Tibial nerve (tissue), 4 donors: ENCODE data around the gene CELSR1. TPM values are rescaled to one million over a fixed set of nuclear protein-coding genes. Genes with fewer than 3 reads are reported as not detected.

Experiments used
- DNase-seq, 2 donors: peaks; one replicate each; pipeline ENCODE4 v3.0.0-alpha.2; 2019; ENCODE audit warnings: low spot score in 2 of 2
- H3K27ac ChIP-seq, 4 donors: fragments of 200-600 bp; sonication (generic) in 3 of 4; one replicate each; pipeline ENCODE4 v1.5.1; 2017 to 2019; ENCODE audit warnings: mild to moderate bottlenecking in 1 of 4
- H3K27me3 ChIP-seq, 2 donors: fragments of 200-600 bp; sonication (generic) in 1 of 2; one replicate each; pipeline versions ENCODE4 v1.5.1 to v1.6.0; 2017 to 2019
- H3K36me3 ChIP-seq, 3 donors: fragments of 200-600 bp; sonication (generic); one replicate each; pipeline ENCODE4 v1.5.1; 2018 to 2019
- H3K4me1 ChIP-seq, 4 donors: fragments of 200-600 bp; sonication (generic) in 3 of 4; one replicate each; pipeline ENCODE4 v1.5.1; 2017 to 2019
- H3K4me3 ChIP-seq, 4 donors: fragments of 200-600 bp; sonication (generic) in 3 of 4; one replicate each; pipeline ENCODE4 v1.5.1; 2017 to 2019; ENCODE audit warnings: mild to moderate bottlenecking in 1 of 4, moderate library complexity in 1 of 4
- H3K9me3 ChIP-seq, 4 donors: fragments of 200-600 bp; sonication (generic) in 3 of 4; one replicate each; pipeline ENCODE4 v1.5.1; 2017 to 2019
- EP300 ChIP-seq, 2 donors: sonication (generic); formaldehyde crosslinking; IDR thresholded peaks; one replicate each; pipeline ENCODE4 v1.6.1; 2017; ENCODE audit warnings: antibody characterized with exemption in 2 of 2, mild to moderate bottlenecking in 1 of 2
- POLR2A ChIP-seq, 2 donors: fragments of 450-650 bp; IDR thresholded peaks; one replicate each; pipeline ENCODE4 v1.6.1; 2017; ENCODE audit warnings: antibody characterized with exemption in 2 of 2, mild to moderate bottlenecking in 2 of 2, moderate library complexity in 2 of 2
- WGBS, 2 donors: methylation state at CpG; one replicate each; pipeline ENCODE4 v1.1.5; 2018; 5-methylcytosine and 5-hydroxymethylcytosine counted together
- total RNA-seq, 4 donors: library from RNA; depleted of rRNA; stranded (reverse); fragments of >200 nt; gene quantifications; one replicate each; pipeline ENCODE4 v1.1.0, GENCODE V29; 2016
- TF ChIP-seq, protein P1 (sequence below), 5 experiments: fragments of 200-600 bp in 3 of 5; fragments of 450-650 bp in 2 of 5; sonication (generic) in 3 of 5; IDR thresholded peaks; one replicate each; pipeline ENCODE4 v1.5.1; 2016 to 2019; ENCODE audit warnings: antibody characterized with exemption in 5 of 5, mild to moderate bottlenecking in 3 of 5, moderate library complexity in 2 of 5

CELSR1 gene
- total RNA-seq, 4 donors from 2014 or later = 1.0 to 5.9 (median 2.6) TPM

DNA sequence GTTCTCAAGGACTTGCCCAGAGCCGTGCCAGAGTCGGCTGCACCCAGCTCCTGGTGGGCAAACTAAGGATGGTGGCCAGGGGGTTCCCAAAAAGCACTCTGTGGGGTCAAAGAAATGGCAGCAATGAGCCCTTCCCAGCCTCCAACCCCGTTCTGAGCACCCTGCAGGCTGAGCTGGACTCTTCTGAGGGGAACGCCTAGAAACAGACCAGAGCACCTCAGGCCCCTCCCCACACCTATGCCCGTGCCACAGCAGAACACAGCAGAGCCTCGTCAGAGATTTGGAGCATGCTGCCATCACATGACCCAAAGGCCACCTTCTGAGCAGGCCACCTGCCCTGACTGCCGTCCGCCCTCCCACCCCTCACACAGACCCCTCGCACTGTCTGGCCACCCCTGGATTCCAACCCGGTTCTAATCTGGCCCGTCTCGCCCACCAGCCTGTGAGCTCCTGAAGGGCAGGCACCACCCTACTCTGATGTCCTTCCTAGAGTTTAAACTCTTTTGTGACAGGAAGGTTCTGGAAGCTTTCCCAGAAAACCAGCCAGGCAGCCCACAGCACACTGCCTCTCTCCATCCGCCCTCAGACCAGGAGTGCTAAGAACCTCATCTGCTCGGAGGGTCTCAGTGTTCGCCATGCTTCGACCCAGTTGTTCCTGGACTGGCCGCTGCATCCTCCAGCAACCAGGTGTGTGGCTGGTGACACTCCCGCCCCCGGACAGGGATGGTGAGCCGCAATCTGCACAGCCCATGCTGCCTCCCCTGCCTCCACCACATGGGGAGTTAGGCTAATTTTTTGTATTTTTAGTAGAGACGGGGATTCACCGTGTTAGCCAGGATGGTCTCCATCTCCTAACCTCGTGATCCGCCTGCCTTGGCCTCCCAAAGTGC, 97.6 kb downstream of the CELSR1 start:
- TF ChIP-seq EP300 (IDR thresholded peaks at IDR 0.05) (no peak), POLR2A (IDR thresholded peaks at IDR 0.05) (no peak)
- TF ChIP-seq, protein P1, sequence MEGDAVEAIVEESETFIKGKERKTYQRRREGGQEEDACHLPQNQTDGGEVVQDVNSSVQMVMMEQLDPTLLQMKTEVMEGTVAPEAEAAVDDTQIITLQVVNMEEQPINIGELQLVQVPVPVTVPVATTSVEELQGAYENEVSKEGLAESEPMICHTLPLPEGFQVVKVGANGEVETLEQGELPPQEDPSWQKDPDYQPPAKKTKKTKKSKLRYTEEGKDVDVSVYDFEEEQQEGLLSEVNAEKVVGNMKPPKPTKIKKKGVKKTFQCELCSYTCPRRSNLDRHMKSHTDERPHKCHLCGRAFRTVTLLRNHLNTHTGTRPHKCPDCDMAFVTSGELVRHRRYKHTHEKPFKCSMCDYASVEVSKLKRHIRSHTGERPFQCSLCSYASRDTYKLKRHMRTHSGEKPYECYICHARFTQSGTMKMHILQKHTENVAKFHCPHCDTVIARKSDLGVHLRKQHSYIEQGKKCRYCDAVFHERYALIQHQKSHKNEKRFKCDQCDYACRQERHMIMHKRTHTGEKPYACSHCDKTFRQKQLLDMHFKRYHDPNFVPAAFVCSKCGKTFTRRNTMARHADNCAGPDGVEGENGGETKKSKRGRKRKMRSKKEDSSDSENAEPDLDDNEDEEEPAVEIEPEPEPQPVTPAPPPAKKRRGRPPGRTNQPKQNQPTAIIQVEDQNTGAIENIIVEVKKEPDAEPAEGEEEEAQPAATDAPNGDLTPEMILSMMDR (IDR thresholded peaks at IDR 0.05) = no peak
- WGBS, 2 donors = 86 to 90% methylated on average over 19 to 22 of the region's 24 CpGs
- H3K27ac ChIP-seq = no peak overlapping the region
- no peaks in the 10 kb centered on the region for H3K36me3 ChIP-seq
- H3K9me3 ChIP-seq = no peaks in the 10 kb centered on the region
- no peak for DNase-seq
- no peak overlapping the region for H3K4me3 ChIP-seq
- H3K27me3 ChIP-seq = no peaks in the 10 kb centered on the region
- H3K4me1 ChIP-seq = no peaks in the 10 kb centered on the region

DNA sequence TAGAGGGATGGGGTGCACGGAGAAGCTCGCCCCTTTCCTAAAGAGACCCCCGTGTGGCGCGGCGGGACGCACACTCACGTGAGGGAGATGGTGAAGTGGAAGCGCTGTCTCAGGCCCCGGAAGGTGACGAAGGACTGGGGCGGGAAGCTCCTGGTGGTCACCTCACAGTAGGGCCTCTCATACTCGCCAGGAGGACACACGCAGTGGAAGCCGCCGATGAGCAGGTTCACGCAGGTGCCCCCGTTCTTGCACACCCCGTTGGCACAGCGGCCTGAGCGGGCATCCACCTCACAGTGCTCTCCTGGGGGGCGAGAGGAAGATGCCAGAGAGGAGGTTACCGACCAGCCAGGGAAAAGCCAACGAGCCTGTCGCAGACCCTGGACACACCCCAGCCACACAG, 98.3 kb downstream of the CELSR1 start:
- Histone ChIP-seq H3K27ac (no peak overlapping the region), H3K4me1 (no peaks in the 10 kb centered on the region), H3K27me3 (no peaks in the 10 kb centered on the region), H3K36me3 (no peaks in the 10 kb centered on the region), H3K4me3 (no peak overlapping the region), H3K9me3 (no peaks in the 10 kb centered on the region)
- no peak for DNase-seq
- TF ChIP-seq POLR2A (IDR thresholded peaks at IDR 0.05) = no peak
- TF ChIP-seq, protein P1 (IDR thresholded peaks at IDR 0.05) = no peak
- no peak for TF ChIP-seq EP300 (IDR thresholded peaks at IDR 0.05)
- 88 to 93% methylated on average over 25 of the region's 25 CpGs for WGBS, 2 donors

DNA sequence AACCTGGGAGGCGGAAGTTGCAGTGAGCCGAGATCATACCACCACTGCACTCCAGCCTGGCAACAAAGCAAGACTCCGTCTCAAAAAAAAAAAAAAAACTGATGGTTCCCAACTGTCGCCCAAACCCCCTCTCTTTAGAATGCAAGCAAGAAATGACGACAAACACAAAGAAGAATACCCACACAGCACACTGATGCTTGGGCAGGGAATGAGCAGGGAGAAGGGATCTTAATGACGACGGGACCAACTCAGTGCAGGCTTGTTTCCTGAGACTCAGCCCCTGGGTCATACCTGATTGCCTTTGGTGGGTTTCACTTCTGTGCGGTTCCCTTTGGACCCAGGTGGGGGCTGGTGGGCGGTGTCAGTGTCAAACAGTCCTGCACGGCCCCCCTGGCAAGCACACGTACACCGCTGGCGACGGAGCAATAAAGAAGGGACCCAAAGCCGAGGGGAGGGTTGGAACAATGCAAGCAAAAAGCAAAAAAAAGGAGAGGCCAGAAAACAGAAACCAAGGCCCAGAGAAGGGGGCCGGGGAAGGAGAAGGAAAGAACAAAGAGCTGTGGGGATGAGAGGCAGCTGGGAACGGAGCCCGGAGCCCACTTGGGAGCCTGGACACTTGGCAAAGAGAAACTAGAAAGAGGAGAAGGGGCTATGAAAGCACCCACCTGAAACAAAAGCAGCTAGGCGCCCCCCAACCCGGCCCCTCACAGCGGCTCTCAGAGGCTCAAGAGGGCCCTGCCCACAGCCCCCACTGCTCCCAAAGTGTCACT, 99.6 kb downstream of the CELSR1 start:
- 51 to 59% methylated on average over 21 of the region's 21 CpGs for whole genome bisulfite sequencing, 2 donors
- TF ChIP-seq EP300 (IDR thresholded peaks at IDR 0.05) (no peak), POLR2A (IDR thresholded peaks at IDR 0.05) (no peak)
- TF ChIP-seq, protein P1 (IDR thresholded peaks at IDR 0.05) = no peak
- Histone ChIP-seq H3K27me3 (no peaks in the 10 kb centered on the region), H3K4me1 (no peaks in the 10 kb centered on the region), H3K9me3 (no peaks in the 10 kb centered on the region), H3K27ac (no peak overlapping the region), H3K36me3 (no peaks in the 10 kb centered on the region), H3K4me3 (no peak overlapping the region)
- DNase-seq = no peak

DNA sequence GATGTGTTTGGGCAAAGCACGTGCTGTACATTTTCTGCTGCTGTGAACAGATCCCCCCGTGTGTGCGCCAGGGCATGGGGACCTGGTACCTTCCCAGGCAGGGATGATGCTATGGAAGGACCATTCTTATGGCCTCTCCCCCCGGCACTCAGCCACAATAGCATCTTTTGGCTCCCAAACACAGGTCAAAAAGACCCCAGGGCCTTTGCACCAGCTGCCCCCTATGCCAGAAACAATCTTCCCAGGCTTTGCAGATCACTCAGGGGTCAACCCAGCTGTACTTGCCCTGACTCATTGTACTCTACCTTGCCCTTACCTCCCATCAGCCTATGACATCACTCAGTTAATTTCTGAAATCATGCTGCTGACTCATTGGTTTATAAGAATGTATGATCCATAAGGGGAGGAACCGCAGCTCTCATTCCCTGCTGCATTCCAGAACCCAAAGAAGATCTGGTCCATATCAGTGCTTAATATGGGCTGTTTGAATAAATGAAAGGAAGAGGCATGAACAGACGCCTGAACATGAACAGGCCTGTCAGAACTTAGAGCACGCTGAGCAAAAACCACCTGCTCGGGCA, 100.7 kb downstream of the CELSR1 start:
- H3K4me1 ChIP-seq = peaks cover 0 to 3% (median 0%) of the 10 kb centered on the region in 4 donors
- no peak overlapping the region for H3K4me3 ChIP-seq
- 85 to 93% methylated on average over 7 to 8 of the region's 8 CpGs for WGBS, 2 donors
- no peak overlapping the region for H3K27ac ChIP-seq
- no peak for DNase-seq
- H3K27me3 ChIP-seq = no peaks in the 10 kb centered on the region
- no peaks in the 10 kb centered on the region for H3K9me3 ChIP-seq
- no peaks in the 10 kb centered on the region for H3K36me3 ChIP-seq
- no peak for TF ChIP-seq EP300 (IDR thresholded peaks at IDR 0.05)
- TF ChIP-seq, protein P1 (IDR thresholded peaks at IDR 0.05) = no peak
- TF ChIP-seq POLR2A (IDR thresholded peaks at IDR 0.05) = no peak
